SK-N-SH (cell line): Measurements from ENCODE around the gene PRSS56.

ENCODE experiments used
- ELF1 ChIP-seq: IDR thresholded peaks from 2 replicates; pipeline ENCODE4 v1.4.0; 2012
- FOXJ3 ChIP-seq: sonication (generic); formaldehyde crosslinking; IDR thresholded peaks from 2 replicates; pipeline ENCODE4 v1.5.1; 2020; ENCODE audit warnings: mild to moderate bottlenecking, missing genetic modification reagents
- POLR2AphosphoS5 ChIP-seq: IDR thresholded peaks from 2 replicates; pipeline ENCODE4 v1.6.1; 2012; ENCODE audit warnings: low read depth, low read length
- TCF12 ChIP-seq: IDR thresholded peaks from 2 replicates; pipeline ENCODE4 v1.4.0; 2012
- YY1 ChIP-seq: IDR thresholded peaks from 2 replicates; pipeline ENCODE4 v1.4.0; 2012; ENCODE audit warnings: low read depth, mild to moderate bottlenecking
- TF ChIP-seq, protein P1 (sequence below): fragments of 200-600 bp; sonication (generic); IDR thresholded peaks from 2 replicates; pipeline ENCODE4 v1.6.1; 2017; ENCODE audit warnings: antibody characterized with exemption, mild to moderate bottlenecking, moderate library complexity
- TF ChIP-seq, protein P2 (sequence below): IDR thresholded peaks from 2 replicates; pipeline ENCODE4 v1.4.0; 2012; ENCODE audit warnings: low read depth, borderline replicate concordance

- TF ChIP-seq ELF1 (no peak), FOXJ3 (CRISPR knock-in tag) (no peak), POLR2AphosphoS5 (no peak), TCF12 (no peak), YY1 (no peak)
- TF ChIP-seq, protein P1, sequence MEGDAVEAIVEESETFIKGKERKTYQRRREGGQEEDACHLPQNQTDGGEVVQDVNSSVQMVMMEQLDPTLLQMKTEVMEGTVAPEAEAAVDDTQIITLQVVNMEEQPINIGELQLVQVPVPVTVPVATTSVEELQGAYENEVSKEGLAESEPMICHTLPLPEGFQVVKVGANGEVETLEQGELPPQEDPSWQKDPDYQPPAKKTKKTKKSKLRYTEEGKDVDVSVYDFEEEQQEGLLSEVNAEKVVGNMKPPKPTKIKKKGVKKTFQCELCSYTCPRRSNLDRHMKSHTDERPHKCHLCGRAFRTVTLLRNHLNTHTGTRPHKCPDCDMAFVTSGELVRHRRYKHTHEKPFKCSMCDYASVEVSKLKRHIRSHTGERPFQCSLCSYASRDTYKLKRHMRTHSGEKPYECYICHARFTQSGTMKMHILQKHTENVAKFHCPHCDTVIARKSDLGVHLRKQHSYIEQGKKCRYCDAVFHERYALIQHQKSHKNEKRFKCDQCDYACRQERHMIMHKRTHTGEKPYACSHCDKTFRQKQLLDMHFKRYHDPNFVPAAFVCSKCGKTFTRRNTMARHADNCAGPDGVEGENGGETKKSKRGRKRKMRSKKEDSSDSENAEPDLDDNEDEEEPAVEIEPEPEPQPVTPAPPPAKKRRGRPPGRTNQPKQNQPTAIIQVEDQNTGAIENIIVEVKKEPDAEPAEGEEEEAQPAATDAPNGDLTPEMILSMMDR, result no peak
- TF ChIP-seq, protein P2, sequence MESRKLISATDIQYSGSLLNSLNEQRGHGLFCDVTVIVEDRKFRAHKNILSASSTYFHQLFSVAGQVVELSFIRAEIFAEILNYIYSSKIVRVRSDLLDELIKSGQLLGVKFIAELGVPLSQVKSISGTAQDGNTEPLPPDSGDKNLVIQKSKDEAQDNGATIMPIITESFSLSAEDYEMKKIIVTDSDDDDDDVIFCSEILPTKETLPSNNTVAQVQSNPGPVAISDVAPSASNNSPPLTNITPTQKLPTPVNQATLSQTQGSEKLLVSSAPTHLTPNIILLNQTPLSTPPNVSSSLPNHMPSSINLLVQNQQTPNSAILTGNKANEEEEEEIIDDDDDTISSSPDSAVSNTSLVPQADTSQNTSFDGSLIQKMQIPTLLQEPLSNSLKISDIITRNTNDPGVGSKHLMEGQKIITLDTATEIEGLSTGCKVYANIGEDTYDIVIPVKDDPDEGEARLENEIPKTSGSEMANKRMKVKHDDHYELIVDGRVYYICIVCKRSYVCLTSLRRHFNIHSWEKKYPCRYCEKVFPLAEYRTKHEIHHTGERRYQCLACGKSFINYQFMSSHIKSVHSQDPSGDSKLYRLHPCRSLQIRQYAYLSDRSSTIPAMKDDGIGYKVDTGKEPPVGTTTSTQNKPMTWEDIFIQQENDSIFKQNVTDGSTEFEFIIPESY, result no peak
These were observed 14.9 kb downstream of the PRSS56 start for GRCh38 chr2:232534940-232535651.
